Astrocyte of the hippocampus (primary cell): Measurements from ENCODE around the gene KRT73.

Experiments used
- DNase-seq: peaks from one replicate; pipeline ENCODE4 v3.0.0; 2011; ENCODE audit warnings: low read depth, low spot score

Gene KRT73

GRCh38 chr12:52645982-52646381, 27.6 kb upstream of the KRT73 start:
- no peak for DNase-seq

GRCh38 chr12:52645120-52645761, 26.9 kb upstream of the KRT73 start:
- no peak for DNase-seq

GRCh38 chr12:52644078-52644415, 25.7 kb upstream of the KRT73 start:
- no peak for DNase-seq

GRCh38 chr12:52643233-52644077, 25.1 kb upstream of the KRT73 start:
- no peak for DNase-seq

- no peak for DNase-seq
Measured at GRCh38 chr12:52641468-52641867, 23.1 kb upstream of the KRT73 start.

GRCh38 chr12:52637299-52637698, 18.9 kb upstream of the KRT73 start:
- no peak for DNase-seq

GRCh38 chr12:52636592-52637258, 18.4 kb upstream of the KRT73 start:
- no peak for DNase-seq

- DNase-seq, result no peak
Measured at GRCh38 chr12:52636189-52636588, 17.8 kb upstream of the KRT73 start.

- no peak for DNase-seq
Measured at GRCh38 chr12:52634266-52635056, 16.1 kb upstream of the KRT73 start.

GRCh38 chr12:52633383-52633782, 15.0 kb upstream of the KRT73 start:
- no peak for DNase-seq

GRCh38 chr12:52632656-52633055, 14.3 kb upstream of the KRT73 start:
- no peak for DNase-seq

GRCh38 chr12:52631676-52632459, 13.5 kb upstream of the KRT73 start:
- DNase-seq, result no peak

GRCh38 chr12:52631264-52631663, 12.9 kb upstream of the KRT73 start:
- no peak for DNase-seq

- DNase-seq, result no peak
Measured at GRCh38 chr12:52630599-52631200, 12.3 kb upstream of the KRT73 start.

- DNase-seq, result no peak
Measured at GRCh38 chr12:52630008-52630500, 11.7 kb upstream of the KRT73 start.

GRCh38 chr12:52629281-52630007, 11.1 kb upstream of the KRT73 start:
- DNase-seq, result no peak

GRCh38 chr12:52628841-52629240, 10.5 kb upstream of the KRT73 start:
- no peak for DNase-seq

GRCh38 chr12:52628111-52628507, 9.8 kb upstream of the KRT73 start:
- no peak for DNase-seq

GRCh38 chr12:52627395-52628110, 9.2 kb upstream of the KRT73 start:
- no peak for DNase-seq
